H9 (cell line): ENCODE measurements around the gene RSPH9. TPM values are rescaled to one million over a fixed set of nuclear protein-coding genes. Genes with fewer than 3 reads are reported as not detected.

Experiments used
- DNase-seq: peaks from one replicate; pipeline ENCODE4 v3.0.0-alpha.2; 2017
- H2AFZ ChIP-seq: one replicate; pipeline ENCODE4 v1.6.1; 2013; ENCODE audit warnings: mild to moderate bottlenecking, low read length, control low read depth, moderate library complexity
- H2AK5ac ChIP-seq: 2 replicates; pipeline ENCODE4 v1.6.1; 2013; ENCODE audit warnings: low read length, control low read depth, mixed read lengths; ENCODE audit not compliant: insufficient read length
- H2BK120ac ChIP-seq: one replicate; pipeline ENCODE4 v1.6.1; 2013; ENCODE audit warnings: low read depth, mild to moderate bottlenecking, low read length, control low read depth, inconsistent platforms; ENCODE audit not compliant: poor library complexity, severe bottlenecking
- H2BK12ac ChIP-seq: 2 replicates; pipeline ENCODE4 v1.6.1; 2013; ENCODE audit warnings: low read length, control low read depth, mixed read lengths, low read depth; ENCODE audit not compliant: insufficient read length
- H2BK15ac ChIP-seq: 2 replicates; pipeline ENCODE4 v1.6.1; 2013; ENCODE audit warnings: low read depth, low read length, control low read depth
- H2BK20ac ChIP-seq: one replicate; pipeline ENCODE4 v1.6.1; 2013; ENCODE audit warnings: low read depth, mild to moderate bottlenecking, low read length, control low read depth, inconsistent platforms; ENCODE audit not compliant: poor library complexity, severe bottlenecking
- H2BK5ac ChIP-seq: 2 replicates; pipeline ENCODE4 v1.6.1; 2013; ENCODE audit warnings: low read length, control low read depth, mixed read lengths; ENCODE audit not compliant: insufficient read length
- H3K14ac ChIP-seq: 2 replicates; pipeline ENCODE4 v1.6.1; 2013; ENCODE audit warnings: low read length, control low read depth; ENCODE audit not compliant: insufficient read depth
- H3K18ac ChIP-seq: 2 replicates; pipeline ENCODE4 v1.6.1; 2013; ENCODE audit warnings: low read depth, mild to moderate bottlenecking, mixed read lengths, low read length, control low read depth; ENCODE audit not compliant: insufficient read length
- H3K23ac ChIP-seq: 2 replicates; pipeline ENCODE4 v1.6.1; 2013; ENCODE audit warnings: low read length, control low read depth, mixed read lengths, low read depth; ENCODE audit not compliant: insufficient read length
- H3K23me2 ChIP-seq: 2 replicates; pipeline ENCODE4 v1.6.1; 2013; ENCODE audit warnings: low read depth, mild to moderate bottlenecking, mixed read lengths, low read length, control low read depth; ENCODE audit not compliant: insufficient read length, poor library complexity, severe bottlenecking
- H3K27ac ChIP-seq: 2 replicates; pipeline ENCODE4 v1.5.1; 2013; ENCODE audit warnings: low read length, control low read depth, mixed read lengths, low read depth; ENCODE audit not compliant: insufficient read length
- H3K27me3 ChIP-seq: 2 replicates; pipeline ENCODE4 v1.6.1; 2013; ENCODE audit warnings: low read length, control low read depth, inconsistent platforms; ENCODE audit not compliant: insufficient read depth
- H3K4ac ChIP-seq: 2 replicates; pipeline ENCODE4 v1.6.1; 2013; ENCODE audit warnings: low read depth, mild to moderate bottlenecking, control low read depth, inconsistent platforms, low read length, moderate library complexity
- H3K4me1 ChIP-seq: 2 replicates; pipeline ENCODE4 v1.6.1; 2013; ENCODE audit warnings: low read length, control low read depth, inconsistent platforms; ENCODE audit not compliant: insufficient read depth
- H3K4me2 ChIP-seq: 2 replicates; pipeline ENCODE4 v1.6.1; 2013; ENCODE audit warnings: low read length, control low read depth, mixed read lengths; ENCODE audit not compliant: insufficient read length, insufficient read depth
- H3K56ac ChIP-seq: 2 replicates; pipeline ENCODE4 v1.6.1; 2013; ENCODE audit warnings: low read depth, mild to moderate bottlenecking, mixed read lengths, low read length, control low read depth; ENCODE audit not compliant: insufficient read length
- H3K79me1 ChIP-seq: 2 replicates; pipeline ENCODE4 v1.6.1; 2013; ENCODE audit warnings: low read depth, mild to moderate bottlenecking, moderate library complexity, low read length, control low read depth, inconsistent platforms; ENCODE audit not compliant: insufficient read depth, poor library complexity, severe bottlenecking
- H3K79me2 ChIP-seq: 2 replicates; pipeline ENCODE4 v1.6.1; 2013; ENCODE audit warnings: low read length, control low read depth, inconsistent platforms; ENCODE audit not compliant: insufficient read depth
- H3K9ac ChIP-seq: 2 replicates; pipeline ENCODE4 v1.6.1; 2013; ENCODE audit warnings: low read length, control low read depth, mixed read lengths; ENCODE audit not compliant: insufficient read length; ENCODE audit errors: extremely low read depth
- H3K9me3 ChIP-seq: one replicate; pipeline ENCODE4 v1.6.1; 2013; ENCODE audit warnings: low read depth, low read length, inconsistent platforms; ENCODE audit not compliant: control insufficient read depth
- H3T11ph ChIP-seq: one replicate; pipeline ENCODE4 v1.6.1; 2013; ENCODE audit warnings: mild to moderate bottlenecking, low read length, control low read depth, inconsistent platforms
- H4K20me1 ChIP-seq: one replicate; pipeline ENCODE4 v1.6.1; 2013; ENCODE audit not compliant: control insufficient read depth, insufficient read length, insufficient read depth
- H4K5ac ChIP-seq: 2 replicates; pipeline ENCODE4 v1.6.1; 2013; ENCODE audit warnings: low read depth, mild to moderate bottlenecking, mixed read lengths, low read length, control low read depth; ENCODE audit not compliant: insufficient read length
- H4K8ac ChIP-seq: replicated peaks from 2 replicates; pipeline ENCODE4 v1.6.1; 2013; ENCODE audit warnings: low read length, control low read depth, mixed read lengths, low read depth; ENCODE audit not compliant: insufficient read length
- H4K91ac ChIP-seq: 2 replicates; pipeline ENCODE4 v1.6.1; 2013; ENCODE audit warnings: low read depth, mild to moderate bottlenecking, moderate library complexity, mixed read lengths, low read length, control low read depth; ENCODE audit not compliant: insufficient read length
- H3K27ac Mint-ChIP-seq, 3 experiments: 2 replicates in 2 of 3; 3 replicates in 1 of 3; pipeline ENCODE4 v1.8.0; 2020 to 2021; ENCODE audit warnings: mixed read lengths in 3 of 3, mild to moderate bottlenecking in 1 of 3, moderate library complexity in 1 of 3
- H3K27me3 Mint-ChIP-seq: 2 replicates; pipeline ENCODE4 v1.8.0; 2021; ENCODE audit warnings: low read depth, mild to moderate bottlenecking, moderate library complexity, mixed read lengths
- H3K36me3 Mint-ChIP-seq, 3 experiments: 2 replicates in 2 of 3; 3 replicates in 1 of 3; pipeline ENCODE4 v1.8.0; 2020 to 2021; ENCODE audit warnings: low read depth in 3 of 3, mixed read lengths in 3 of 3; ENCODE audit not compliant: insufficient read depth in 1 of 3
- H3K4me1 Mint-ChIP-seq, 2 experiments: 2 replicates each; pipeline ENCODE4 v1.8.0; 2020; ENCODE audit warnings: mixed read lengths in 2 of 2
- H3K4me3 Mint-ChIP-seq, 2 experiments: 2 replicates in 1 of 2; 3 replicates in 1 of 2; pipeline ENCODE4 v1.8.0; 2020 to 2021; ENCODE audit warnings: mild to moderate bottlenecking in 2 of 2, mixed read lengths in 2 of 2, moderate library complexity in 1 of 2
- H3K9me3 Mint-ChIP-seq, 2 experiments: 2 replicates in 1 of 2; 3 replicates in 1 of 2; pipeline ENCODE4 v1.8.0; 2020; ENCODE audit warnings: mild to moderate bottlenecking in 2 of 2, mixed read lengths in 2 of 2, moderate library complexity in 1 of 2
- WGBS: extraction: QIAGEN DNeasy Blood & Tissue Kit; methylation state at CpG from one replicate; pipeline ENCODE4 v1.1.7; 2013; ENCODE audit warnings: missing lambda C conversion rate, low lambda C conversion rate, mixed read lengths; ENCODE audit not compliant: insufficient read length; ENCODE audit errors: extremely low coverage; 5-methylcytosine and 5-hydroxymethylcytosine counted together
- total RNA-seq: library from RNA; stranded (reverse); gene quantifications from 2 replicates; pipeline ENCODE4 v1.2.1, GENCODE V29; 2021
- TF ChIP-seq, protein P1 (sequence below): fragments of 200-600 bp; sonication (generic); conservative IDR thresholded peaks from 3 replicates; pipeline ENCODE4 v1.8.0; 2021; ENCODE audit warnings: antibody characterized with exemption, mild to moderate bottlenecking

RSPH9 gene
- total RNA-seq, 1 experiment from 2014 or later = 0.39 TPM

- Histone ChIP-seq H3K9me3 (no peaks in the 10 kb centered on the region), H3K56ac (no peak overlapping the region), H2AFZ (no peak overlapping the region), H3K9ac (no peak overlapping the region), H3K27ac (no peak overlapping the region), H2BK20ac (no peak overlapping the region), H3K4me2 (no peak overlapping the region), H4K8ac (no peak overlapping the region), H2BK12ac (no peak overlapping the region), H4K91ac (no peak overlapping the region), H2BK5ac (no peak overlapping the region), H2BK15ac (no peak overlapping the region), H3K23me2 (no peaks in the 10 kb centered on the region), H3K27me3 (no peaks in the 10 kb centered on the region), H3K4ac (no peak overlapping the region), H3K79me2 (no peaks in the 10 kb centered on the region), H4K20me1 (no peaks in the 10 kb centered on the region), H2BK120ac (no peak overlapping the region), H2AK5ac (no peak overlapping the region), H3K4me1 (peaks cover 4% of the 10 kb centered on the region), H3T11ph (no peak overlapping the region), H4K5ac (no peak overlapping the region), H3K18ac (no peak overlapping the region), H3K14ac (no peak overlapping the region), H3K23ac (no peak overlapping the region), H3K79me1 (no peaks in the 10 kb centered on the region)
- peaks cover 0 to 13% (median 13%) of the 10 kb centered on the region in 3 experiments; a peak in 6 of 7 replicates for H3K36me3 Mint-ChIP-seq
- H3K27ac Mint-ChIP-seq = no peak overlapping the region
- WGBS = no CpG with 5 or more reads among the region's 13 CpGs
- TF ChIP-seq, protein P1, sequence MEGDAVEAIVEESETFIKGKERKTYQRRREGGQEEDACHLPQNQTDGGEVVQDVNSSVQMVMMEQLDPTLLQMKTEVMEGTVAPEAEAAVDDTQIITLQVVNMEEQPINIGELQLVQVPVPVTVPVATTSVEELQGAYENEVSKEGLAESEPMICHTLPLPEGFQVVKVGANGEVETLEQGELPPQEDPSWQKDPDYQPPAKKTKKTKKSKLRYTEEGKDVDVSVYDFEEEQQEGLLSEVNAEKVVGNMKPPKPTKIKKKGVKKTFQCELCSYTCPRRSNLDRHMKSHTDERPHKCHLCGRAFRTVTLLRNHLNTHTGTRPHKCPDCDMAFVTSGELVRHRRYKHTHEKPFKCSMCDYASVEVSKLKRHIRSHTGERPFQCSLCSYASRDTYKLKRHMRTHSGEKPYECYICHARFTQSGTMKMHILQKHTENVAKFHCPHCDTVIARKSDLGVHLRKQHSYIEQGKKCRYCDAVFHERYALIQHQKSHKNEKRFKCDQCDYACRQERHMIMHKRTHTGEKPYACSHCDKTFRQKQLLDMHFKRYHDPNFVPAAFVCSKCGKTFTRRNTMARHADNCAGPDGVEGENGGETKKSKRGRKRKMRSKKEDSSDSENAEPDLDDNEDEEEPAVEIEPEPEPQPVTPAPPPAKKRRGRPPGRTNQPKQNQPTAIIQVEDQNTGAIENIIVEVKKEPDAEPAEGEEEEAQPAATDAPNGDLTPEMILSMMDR = no peak
- H3K4me1 Mint-ChIP-seq = peaks cover 32 to 39% of the 10 kb centered on the region in 2 experiments
- H3K9me3 Mint-ChIP-seq = peaks cover 0 to 2% of the 10 kb centered on the region in 2 experiments; a peak in 2 of 5 replicates
- peaks cover 18% of the 10 kb centered on the region for H3K27me3 Mint-ChIP-seq
- DNase-seq = no peak
- no peak overlapping the region for H3K4me3 Mint-ChIP-seq
Observed at GRCh38 chr6:43666196-43666920, 21.5 kb downstream of the RSPH9 start.
